Esophagus squamous epithelium (tissue), 4 donors: ENCODE measurements around the gene CSMD2.

Experiments used
- CTCF ChIP-seq, 6 experiments: fragments of 450-650 bp in 4 of 6; fragments of 200-600 bp in 2 of 6; sonication (generic) in 2 of 6; IDR thresholded peaks; one replicate each; pipeline ENCODE4 v1.5.1; 2016 to 2019; ENCODE audit warnings: antibody characterized with exemption in 6 of 6, mild to moderate bottlenecking in 4 of 6, moderate library complexity in 4 of 6
- POLR2A ChIP-seq, 4 donors: fragments of 450-650 bp; IDR thresholded peaks; one replicate each; pipeline ENCODE4 v1.6.1; 2017; ENCODE audit warnings: antibody characterized with exemption in 4 of 4, mild to moderate bottlenecking in 4 of 4, moderate library complexity in 3 of 4

DNA sequence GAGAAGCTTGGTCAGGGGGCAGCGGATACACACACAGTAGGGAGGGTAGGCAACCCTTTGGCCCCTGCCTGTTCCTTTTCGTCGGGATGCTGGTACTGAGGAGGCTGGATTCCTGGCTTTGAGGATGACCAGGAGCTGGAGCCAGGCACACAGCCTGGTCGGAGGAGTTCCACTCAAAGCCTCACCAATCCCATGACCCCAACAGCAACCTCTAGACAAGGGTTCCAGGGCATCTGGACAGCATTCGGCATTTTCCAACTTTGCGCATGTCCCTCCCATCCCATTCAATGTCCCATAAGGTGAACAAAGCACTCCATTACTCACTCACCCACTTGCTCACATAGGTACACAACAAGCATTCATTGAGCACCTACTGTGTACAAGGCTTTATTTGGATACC, 343.7 kb downstream of the CSMD2 start:
- TF ChIP-seq CTCF (IDR thresholded peaks at IDR 0.05): no peak
- TF ChIP-seq POLR2A (IDR thresholded peaks at IDR 0.05): no peak
